ENCODE measurements around the gene ANKRD50.

Gene ANKRD50

DNA sequence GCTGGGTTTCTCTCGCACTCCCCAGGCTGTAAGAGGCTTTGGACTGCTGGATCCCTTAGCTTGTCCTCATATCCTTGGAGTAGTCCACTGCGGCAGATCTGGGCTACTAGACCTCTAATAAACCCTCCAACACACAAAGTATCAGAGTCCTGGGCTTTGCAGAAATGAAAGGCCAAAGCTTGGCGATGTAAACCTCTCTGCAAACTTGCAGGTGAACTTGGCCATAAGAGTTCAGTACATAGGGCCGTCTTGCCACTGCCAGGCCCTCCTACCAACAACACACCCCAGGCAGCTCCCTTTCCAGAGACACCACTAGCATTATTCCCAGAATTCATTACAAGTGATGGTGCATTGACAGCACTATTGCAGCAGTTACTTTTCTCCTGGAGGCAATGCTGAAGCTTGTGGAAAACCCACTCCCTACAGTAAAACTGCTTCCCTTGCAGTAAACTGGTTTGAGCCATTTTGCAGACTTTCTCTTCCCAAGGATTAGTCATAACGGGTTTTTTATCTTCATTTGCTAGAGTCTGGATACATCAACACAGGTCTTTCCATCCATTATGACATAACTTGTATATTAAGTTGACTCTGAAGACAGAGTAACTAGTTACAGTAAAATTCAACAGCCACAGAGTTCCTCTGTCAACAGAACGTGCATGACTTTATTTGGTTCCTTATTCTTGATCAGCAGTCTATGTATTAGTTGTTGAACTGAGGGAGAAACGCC lies 2.4 kb downstream of the ANKRD50 start:
- no peak for DNase-seq (ENCODE audit: low read depth, low spot score)

DNA sequence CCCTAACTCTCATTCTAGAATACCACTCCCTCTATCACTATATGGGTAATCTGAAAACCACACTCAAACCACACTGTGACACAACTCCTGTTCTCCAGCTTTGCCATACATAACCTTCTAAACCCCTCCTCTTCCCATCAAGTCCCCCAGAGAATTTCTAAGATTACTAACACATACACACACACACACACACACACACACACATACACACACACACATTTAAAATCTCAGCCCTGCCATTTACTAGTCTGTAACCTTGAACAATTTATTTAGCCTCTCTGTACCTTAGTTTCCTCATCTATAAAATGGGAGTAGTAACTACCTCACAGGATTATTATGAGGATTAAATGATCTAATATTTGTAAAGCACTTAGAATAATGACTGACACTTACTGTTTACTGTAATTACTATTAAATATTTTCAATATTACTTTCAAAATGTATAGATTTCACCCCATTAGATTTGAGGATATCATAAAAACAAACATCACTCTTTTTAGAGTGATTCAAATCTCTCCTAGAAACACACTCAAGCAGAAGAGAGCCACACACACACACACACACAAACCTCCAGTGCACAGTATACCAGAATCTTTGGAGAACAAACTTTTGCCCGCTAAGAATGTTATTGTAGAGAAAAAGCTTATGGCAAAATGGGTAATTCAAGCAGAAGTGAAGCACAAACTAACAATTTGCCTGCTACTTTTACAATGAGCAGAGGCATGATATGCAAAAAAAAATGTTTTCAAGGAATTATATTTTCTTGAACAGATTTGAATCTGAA lies 3.8 kb downstream of the ANKRD50 start:
- no peak for DNase-seq (ENCODE audit: low read depth, low spot score)

DNA sequence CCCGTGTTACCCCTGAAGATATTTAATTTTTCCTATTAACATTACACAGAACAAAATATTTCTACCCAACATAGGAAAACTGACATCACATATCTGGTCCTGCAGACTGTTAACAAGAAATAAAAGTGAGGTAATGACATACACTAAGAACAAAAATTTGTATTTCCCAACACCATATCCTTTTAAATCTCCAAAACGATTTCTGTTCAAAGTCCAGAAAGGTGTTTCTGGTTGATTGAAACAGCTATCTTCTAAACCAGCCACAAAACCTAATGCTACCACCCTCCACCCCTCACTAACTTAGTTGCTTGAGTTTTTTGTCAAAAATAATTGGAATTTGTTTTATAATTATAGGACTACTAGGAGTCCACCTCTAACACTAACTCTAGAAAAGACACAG lies 7.1 kb downstream of the ANKRD50 start:
- no peak for DNase-seq (ENCODE audit: low read depth, low spot score)

DNA sequence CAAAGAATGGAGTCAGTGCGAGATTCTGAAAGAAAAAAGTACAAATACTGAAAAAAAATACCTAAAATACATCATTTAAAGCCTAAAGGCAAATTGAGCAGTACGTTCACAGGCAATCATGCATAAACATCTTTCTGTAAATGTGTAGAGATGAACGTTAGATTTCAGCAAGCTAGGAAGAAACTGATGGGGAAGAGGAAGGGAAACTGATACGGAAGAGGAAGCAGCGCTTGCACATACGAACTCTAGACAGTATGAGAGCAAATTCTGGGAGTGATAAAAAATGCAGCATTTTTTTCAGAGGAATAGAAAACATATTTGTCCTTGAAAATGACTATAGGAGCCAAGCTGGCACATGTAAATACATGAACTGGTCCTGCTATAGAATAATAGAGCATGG lies 9.4 kb downstream of the ANKRD50 start:
- no peak for DNase-seq (ENCODE audit: low read depth, low spot score)

DNA sequence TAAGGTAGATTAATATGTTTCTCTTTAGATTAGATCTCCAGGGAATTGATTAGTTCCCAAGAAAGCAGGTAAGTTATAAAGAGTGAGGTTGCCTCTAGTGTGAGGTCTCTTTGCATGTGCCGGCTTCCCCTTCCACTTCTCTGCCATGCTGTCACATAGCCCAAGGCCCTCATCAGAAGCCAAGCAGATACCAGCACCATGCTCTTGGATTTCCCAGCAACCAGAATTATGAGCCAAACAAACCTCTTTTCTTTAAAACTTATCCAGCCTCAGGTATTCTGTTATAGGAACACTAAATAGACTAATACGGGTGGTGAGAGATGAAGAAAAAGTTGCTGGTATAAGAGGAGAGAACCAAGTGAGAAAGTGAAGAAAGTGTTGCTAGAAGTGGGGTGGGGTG lies 15.1 kb downstream of the ANKRD50 start:
- DNase-seq (ENCODE audit: low read depth, low spot score): no peak

DNA sequence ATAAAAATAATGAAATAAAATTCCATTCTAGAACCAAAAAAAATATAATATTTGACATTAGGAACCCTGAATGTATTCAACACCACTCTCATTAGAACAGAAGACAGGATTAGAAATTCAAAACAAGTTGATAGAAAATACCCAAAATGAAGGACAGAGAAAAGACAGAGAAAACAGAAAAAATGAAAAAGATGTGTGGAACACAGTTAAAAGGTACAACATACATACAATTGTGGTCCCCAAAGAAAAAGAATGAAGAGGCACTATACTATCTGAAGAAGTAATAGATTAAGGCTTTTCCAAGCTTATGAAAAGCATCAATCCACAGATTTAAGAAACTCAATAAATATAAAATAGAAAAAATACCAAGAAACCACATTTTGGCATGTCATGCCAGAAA lies 16.4 kb downstream of the ANKRD50 start:
- DNase-seq (ENCODE audit: low read depth, low spot score): no peak

DNA sequence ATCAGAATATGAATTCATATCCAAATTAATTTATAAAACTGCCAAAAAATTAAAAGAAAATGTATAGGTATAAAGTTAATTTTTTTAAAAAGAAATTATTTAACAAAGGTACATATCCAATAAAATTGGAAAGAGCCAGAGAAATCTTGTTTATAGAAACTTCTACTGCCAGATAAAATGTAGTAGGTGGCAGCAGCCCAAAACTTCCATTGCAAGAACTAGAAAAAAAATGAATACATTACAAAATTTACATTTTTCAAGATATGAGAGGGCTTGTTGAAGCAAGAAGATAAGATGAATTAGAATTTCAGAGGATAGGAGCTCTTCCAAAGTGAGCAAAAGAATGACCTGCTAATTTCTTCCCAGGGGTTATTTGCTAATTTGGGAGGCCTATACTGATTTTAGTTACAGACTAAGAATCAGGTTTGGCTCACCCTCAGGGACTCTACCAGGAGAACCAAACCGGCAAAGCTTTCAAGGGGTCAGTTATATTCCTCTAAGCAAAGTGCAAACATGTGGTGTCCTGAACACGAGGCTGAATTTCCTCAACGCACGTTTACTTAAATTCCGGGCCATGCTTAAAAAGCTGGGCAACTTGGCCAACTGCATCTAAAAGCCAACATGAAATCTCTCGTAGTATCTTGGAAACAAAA lies 17.5 kb downstream of the ANKRD50 start:
- DNase-seq (ENCODE audit: low read depth, low spot score): no peak

DNA sequence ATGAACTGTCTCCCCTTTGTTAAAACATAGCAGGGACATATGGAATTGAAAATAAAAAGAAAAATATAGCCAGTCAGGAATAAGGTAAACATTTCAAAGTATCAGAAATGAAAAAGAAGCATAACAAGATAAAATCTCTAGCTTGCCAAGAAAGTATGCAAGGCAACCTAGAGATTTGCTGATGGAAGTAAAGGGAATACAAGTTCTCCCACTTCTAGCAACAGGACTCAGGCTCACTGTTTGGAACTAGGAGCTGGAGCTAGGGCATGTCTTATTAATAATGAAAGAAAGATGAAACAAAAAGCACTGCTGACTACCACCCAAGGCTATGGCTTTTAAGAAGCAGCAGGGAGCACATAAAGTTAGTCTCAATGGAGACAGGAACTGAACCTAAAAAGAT lies 18.2 kb downstream of the ANKRD50 start:
- no peak for DNase-seq (ENCODE audit: low read depth, low spot score)

DNA sequence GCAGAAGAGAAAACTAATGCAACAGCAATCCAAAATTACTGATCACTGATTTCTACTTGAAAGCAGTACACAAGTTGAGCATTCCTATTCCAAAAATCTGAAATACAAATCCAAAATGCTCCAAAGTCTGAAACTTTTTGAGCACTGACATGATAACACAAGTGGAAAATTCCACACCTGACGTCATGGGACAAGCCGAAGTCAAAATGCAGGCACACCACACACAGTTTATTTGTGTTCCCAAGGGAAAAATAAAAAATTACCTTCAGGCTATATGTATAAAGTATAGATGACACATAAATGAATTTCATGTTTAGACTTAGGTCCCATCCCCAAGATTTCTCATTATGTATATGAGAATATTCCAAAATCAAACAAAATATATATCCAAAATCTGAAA lies 20.7 kb downstream of the ANKRD50 start:
- DNase-seq (ENCODE audit: low read depth, low spot score): no peak

DNA sequence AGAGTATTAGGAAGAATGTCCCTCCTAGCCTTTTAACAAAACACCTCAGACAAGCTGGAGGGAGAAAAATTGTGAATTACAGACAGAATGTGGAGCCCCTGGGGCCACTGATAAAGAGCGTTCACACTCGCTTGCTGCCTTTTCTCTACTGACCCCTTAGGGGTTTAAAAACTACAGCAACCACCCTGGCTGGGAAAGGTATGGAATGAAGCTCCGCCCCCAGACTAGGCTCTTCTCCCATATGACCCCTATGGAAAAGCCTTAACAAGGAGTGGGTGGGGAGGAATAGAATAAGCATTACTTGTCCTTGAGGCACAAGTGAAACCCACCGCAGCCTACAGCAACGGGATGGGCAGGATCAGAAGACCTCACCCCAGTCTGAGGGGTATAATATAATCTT lies 26.3 kb downstream of the ANKRD50 start:
- DNase-seq (ENCODE audit: low read depth, low spot score): no peak

DNA sequence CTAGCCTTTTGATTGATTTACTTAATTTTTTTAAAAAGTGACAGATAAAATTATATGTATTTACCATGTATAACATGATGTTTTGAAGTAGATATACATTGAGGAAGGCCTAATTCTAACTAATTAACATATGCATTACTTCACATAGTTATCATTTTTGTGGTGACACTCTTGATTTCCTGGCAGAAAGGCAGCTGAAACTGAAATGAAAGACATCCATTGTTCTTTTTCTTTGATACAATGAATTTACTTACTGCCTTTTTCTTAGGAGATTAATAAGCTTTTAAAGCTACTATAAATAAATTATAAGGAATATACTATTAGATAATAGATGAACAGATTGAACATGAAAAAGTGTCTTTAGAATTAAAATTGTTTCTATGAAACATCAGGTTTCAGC lies 26.7 kb downstream of the ANKRD50 start:
- no peak for DNase-seq (ENCODE audit: low read depth, low spot score)

DNA sequence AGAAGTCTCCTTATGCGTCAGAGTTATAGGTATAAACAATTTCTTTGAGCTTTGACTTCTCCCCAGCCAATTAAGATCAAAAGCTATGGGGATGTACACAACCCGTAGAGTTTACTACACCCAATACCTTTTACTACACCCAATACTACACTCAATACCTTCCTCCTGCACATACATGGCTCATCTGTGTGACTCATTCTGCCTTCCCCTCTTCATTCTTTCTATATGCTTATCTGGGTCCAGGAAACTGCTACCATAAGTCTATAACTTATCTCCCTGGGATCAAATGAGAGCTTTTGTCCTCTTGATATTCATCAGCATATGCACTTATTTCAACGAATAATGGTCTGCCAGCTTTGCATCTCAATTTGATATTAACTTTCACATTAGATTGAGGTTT lies 28.2 kb downstream of the ANKRD50 start:
- no peak for DNase-seq (ENCODE audit: low read depth, low spot score)

DNA sequence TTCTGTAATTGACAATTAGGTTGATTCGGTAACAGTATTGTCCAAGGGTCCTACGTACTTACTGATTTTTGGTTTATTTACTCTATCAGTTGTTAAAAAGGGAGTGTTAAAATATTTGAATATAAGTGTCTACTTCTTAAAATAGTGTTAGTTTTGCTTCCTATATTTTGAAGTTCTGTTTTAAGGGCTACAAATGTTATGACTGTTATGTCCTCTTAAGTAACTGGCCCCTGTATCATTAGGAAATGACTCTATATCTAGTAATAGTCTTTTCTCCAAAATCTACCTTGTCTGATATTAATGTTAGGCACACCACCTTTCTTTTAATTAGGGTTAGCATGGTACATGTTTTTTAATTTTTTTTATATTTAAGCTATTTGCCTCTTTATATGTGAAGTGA lies 30.1 kb downstream of the ANKRD50 start:
- no peak for DNase-seq (ENCODE audit: low read depth, low spot score)

DNA sequence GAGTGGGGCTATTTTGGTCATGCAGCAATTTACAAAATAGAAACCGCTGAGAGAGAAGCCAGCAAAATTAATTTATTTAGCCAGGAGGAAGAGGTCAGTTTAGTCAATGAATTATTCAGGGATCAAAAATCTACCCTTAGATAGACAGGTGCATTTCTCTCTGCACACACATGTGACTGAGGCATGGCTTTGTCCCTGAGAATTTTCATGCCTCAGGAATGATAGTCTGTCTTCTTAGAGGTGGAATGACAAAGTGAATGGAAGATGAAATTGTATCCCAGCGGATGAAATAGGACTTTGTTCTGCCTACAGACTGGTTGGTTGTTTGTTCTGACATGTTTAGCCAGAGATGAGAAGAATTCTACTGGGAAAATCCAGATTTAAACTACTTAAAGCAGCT lies 46.0 kb downstream of the ANKRD50 start:
- DNase-seq (ENCODE audit: low read depth, low spot score): no peak

DNA sequence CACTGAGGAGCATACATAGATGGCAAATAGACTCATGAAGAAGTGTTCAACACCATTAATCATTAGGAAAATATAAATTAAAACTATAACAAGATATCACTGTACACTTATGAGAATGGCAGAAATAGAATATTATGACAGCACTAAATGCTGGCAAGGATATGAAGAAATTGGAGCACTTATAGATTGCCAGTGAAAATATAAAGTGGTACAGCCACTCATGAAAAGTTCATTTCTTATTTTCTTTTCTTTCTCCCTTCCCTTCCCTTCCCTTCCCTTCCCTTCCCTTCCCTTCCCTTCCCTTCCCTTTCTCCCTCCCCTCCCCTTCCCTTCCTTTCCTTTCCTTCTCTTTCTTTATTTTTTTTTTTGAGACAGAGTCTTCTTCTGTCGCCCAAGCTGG lies 53.7 kb downstream of the ANKRD50 start:
- no peak for DNase-seq (ENCODE audit: low read depth, low spot score)

DNA sequence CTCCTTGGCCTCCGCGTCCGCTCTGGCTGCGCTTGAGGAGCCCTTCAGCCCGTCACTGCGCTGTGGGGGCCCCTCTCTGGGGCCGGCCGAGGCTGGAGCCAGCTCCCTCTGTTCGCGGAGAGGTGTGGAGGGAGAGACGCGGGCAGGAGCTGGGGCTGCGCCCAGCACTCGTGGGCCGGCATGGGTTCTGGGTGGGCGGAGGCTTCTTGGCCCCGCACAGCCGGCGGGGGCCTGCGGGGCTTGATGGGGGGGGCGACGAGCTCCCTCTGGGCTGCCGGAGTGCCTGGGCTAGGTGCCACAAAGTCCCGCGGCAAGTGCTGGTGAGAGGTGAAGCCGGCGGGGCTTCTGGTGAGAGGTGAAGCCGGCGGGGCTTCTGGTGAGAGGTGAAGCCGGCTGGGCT lies 61.9 kb downstream of the ANKRD50 start:
- no peak for DNase-seq (ENCODE audit: low read depth, low spot score)

DNA sequence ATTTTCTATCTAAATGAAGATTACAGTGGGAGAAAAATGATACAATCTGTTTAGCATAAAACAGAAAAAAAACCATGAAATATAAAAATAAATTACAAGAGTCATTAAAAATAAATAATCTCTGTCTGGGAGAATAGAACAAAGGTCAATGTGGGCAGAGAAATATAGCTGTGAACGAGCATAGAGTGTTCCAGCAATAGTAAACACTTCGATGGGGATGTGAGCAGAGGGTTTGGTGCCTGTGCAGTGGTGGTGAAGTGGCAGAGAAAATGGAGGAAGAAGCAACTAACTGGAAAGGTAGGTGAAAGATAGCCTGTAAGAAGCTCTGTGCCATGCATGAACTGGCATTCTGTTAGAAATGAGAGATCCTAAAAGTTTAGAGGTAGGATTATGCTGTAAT lies 64.9 kb downstream of the ANKRD50 start:
- no peak for DNase-seq (ENCODE audit: low read depth, low spot score)

DNA sequence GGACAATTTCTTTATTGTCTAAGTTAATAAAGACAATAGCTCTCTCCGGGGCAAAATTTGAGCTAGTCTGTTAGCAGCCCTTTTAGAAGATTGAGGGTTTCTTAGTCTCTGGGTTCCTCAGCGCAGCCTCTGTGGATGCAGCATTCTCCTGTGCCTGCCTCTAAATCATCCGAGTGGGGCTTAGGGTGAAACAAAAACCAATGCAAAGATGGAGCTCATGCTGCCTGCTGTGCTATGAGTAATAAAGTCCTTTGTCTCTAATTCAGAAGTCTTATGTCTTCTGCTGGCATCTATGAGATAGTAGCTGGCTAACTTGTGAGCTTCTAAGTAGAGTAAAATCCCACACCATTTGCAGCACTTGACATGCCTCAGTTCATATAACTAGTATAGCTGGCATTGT lies 67.9 kb downstream of the ANKRD50 start:
- no peak for DNase-seq (ENCODE audit: low read depth, low spot score)

DNA sequence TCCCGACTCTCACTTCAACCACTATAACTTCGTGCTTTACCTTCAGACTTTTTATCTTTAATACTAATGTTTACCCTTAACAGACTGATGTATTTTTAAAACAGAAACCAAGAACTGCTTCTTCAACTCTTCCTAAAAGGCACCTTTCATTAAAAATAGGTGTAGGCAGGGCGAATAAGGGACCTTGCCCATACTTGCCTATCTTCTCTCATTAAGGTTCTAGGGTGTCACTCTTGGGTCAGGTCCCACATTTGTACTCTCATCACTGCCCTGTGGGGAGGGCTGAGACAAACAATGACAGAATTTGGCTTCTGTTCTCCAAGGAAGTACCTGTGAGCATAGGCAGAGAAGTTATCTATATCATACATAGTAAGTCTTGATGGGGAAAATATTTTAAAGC lies 69.7 kb downstream of the ANKRD50 start:
- DNase-seq (ENCODE audit: low read depth, low spot score): no peak

DNA sequence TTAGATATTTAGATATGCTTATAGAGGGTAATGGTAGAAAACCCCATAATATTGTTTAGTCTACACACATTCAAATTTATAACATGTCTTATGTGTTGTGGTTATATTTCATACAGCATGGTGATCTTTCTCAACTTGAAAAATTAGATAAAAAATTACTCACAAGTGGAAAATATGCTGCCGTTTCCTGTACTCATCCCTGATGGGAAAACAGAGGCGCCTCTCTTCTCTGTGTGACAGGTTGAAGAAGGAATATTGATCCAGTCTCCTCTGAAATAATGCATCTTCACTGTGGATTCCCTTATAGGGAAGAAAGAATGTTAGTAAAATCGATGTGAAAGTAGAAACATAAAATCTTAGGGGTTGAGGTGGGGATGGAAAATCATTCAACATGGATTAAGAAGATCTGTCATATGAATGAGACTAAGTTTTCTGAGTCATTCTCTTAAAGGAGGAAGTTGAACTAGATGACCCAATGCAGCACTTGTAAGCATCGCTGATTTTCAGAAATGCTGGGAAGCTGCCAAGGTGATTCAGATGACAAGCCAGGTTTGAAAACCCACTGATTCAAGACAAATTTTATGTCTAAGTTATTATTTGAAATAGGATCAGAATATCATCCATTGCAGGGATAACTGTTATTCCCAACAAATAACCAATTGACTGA lies 70.7 kb downstream of the ANKRD50 start:
- DNase-seq (ENCODE audit: low read depth, low spot score): no peak

DNA sequence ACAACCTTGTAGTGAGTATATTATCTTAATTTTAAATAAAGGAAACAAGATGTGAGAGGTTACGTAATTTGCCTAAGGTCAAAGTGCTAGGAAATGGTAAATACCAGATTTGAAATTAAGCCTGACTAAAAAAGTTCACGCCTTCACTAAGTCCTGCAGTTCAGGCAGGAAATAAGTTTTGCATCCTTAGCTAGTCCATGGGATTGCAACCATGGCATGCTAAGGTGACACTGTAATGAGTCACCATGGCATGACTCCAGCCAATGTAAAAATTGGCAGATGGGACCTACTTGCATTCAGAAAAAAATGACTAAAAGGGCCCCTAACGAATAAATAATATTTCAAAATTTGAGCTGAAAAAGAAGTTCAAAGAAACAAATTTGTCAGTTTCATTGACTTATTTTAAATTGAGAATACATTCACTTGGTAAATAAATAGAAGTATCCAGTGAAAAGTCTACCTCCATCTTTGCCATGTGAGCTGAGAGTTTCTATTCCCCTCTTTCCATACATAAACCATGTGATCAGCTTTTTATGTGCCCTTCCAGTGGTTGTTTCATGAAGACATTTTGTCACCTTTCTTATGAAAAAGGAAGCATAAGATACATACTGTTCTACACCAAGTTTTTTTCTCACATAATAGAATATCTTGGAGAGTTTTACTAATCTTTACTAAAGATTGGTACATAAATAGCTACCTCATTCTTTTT lies 72.4 kb downstream of the ANKRD50 start:
- no peak for DNase-seq (ENCODE audit: low read depth, low spot score)

DNA sequence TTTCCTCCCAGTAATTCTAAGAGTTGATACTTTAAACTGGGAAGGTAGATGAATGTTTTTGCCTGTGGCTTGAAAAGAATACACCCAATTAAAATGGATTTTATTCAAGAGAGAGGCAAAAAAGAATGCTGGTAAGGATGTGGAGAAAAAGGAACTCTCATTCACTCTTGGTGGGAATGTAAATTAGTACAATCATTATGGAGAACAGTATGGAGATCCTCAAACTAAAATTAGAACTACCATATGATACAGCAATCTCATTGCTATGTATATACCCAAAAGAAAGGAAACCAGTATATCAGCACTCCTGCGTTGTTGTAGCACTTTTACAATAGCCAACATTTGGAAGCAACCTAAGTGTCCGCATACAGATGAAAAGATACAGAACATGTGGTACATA lies 75.2 kb downstream of the ANKRD50 start:
- no peak for DNase-seq (ENCODE audit: low read depth, low spot score)
